Activated CD8-positive, alpha-beta T cell treated with anti-CD3 and anti-CD28 coated beads, Interleukin-2, amount 10 ng/mL, durations not matched to agents 7 days and 5 days (primary cell): ENCODE data around the gene PCNT. TPM values are rescaled to one million over a fixed set of nuclear protein-coding genes. Genes with fewer than 3 reads are reported as not detected.

Source experiments
- ATAC-seq: fragments of 150-1000 bp; cut with Tn5 transposase; one replicate; pipeline ENCODE4 v1.10.0; 2021; ENCODE audit warnings: moderate library complexity
- CTCF ChIA-PET: fragments of 350-600 bp; sonication (Branson Sonifier 250); formaldehyde crosslinking; loops from one replicate; lab custom pipeline; 2021; ENCODE audit warnings: antibody characterized with exemption; lab: Charles Lee
- POLR2A ChIA-PET: fragments of 350-600 bp; sonication (Branson Sonifier 250); formaldehyde crosslinking; loops from one replicate; lab custom pipeline; 2021; ENCODE audit warnings: antibody characterized with exemption; lab: Charles Lee
- DNase-seq: peaks from one replicate; pipeline ENCODE4 v3.0.0-alpha.2; 2020
- H3K27ac Mint-ChIP-seq: one replicate; pipeline ENCODE4 v1.8.0; 2021; ENCODE audit warnings: mild to moderate bottlenecking, mixed read lengths
- H3K27me3 Mint-ChIP-seq: one replicate; pipeline ENCODE4 v1.8.0; 2021; ENCODE audit warnings: low read depth, mixed read lengths
- H3K36me3 Mint-ChIP-seq: one replicate; pipeline ENCODE4 v1.8.0; 2021; ENCODE audit warnings: low read depth, mixed read lengths
- H3K4me1 Mint-ChIP-seq: one replicate; pipeline ENCODE4 v1.8.0; 2021; ENCODE audit warnings: low read depth, mixed read lengths
- H3K4me3 Mint-ChIP-seq: one replicate; pipeline ENCODE4 v1.8.0; 2021; ENCODE audit warnings: mild to moderate bottlenecking, mixed read lengths
- H3K9me3 Mint-ChIP-seq: one replicate; pipeline ENCODE4 v1.8.0; 2022; ENCODE audit warnings: mixed read lengths; ENCODE audit not compliant: insufficient read depth
- total RNA-seq, 2 experiments: library from RNA; stranded (reverse); gene quantifications; one replicate each; pipeline ENCODE4 v1.2.3, GENCODE V29; 2021

PCNT gene
- total RNA-seq, result 10 to 100 TPM; 89.0 to 98.8 TPM

- H3K27me3 Mint-ChIP-seq, result no peaks in the 10 kb centered on the region
- peaks cover 46% of the 10 kb centered on the region for H3K4me1 Mint-ChIP-seq
- H3K36me3 Mint-ChIP-seq, result peaks cover 59% of the 10 kb centered on the region
- peak within 1 kb of the TSS; percentile 99 for H3K27ac Mint-ChIP-seq
- ChIA-PET POLR2A (interaction anchor here (0.8 to 1.4 kb wide), 6 partner anchors 27 to 132 kb away, joined by 3 to 8 read pairs (median 5); partner anchors contain the start of genes MCM3AP and YBEY), CTCF (no interaction called here)
- peak; percentile 98 for DNase-seq
- peak within 1 kb of the TSS; percentile 96 for H3K4me3 Mint-ChIP-seq
- ATAC-seq, result peak; percentile 87
- H3K9me3 Mint-ChIP-seq, result no peaks in the 10 kb centered on the region
Measured at GRCh38 chr21:46323710-46324389, at the start of gene PCNT, which contains the start of gene C21orf58. TSS of gene PCNT (plus strand) at chr21:46324156. CDS start at chr21:46324229, 73 bp downstream. TSS of gene C21orf58 (minus strand) at chr21:46323870. CDS start at chr21:46322738, 1,132 bp downstream.

- ATAC-seq (no peak), DNase-seq (no peak)
- no peak overlapping the region for H3K4me3 Mint-ChIP-seq
- no peaks in the 10 kb centered on the region for H3K4me1 Mint-ChIP-seq
- no peaks in the 10 kb centered on the region for H3K9me3 Mint-ChIP-seq
- H3K27ac Mint-ChIP-seq, result no peak overlapping the region
- H3K27me3 Mint-ChIP-seq, result no peaks in the 10 kb centered on the region
- H3K36me3 Mint-ChIP-seq, result peaks cover 66% of the 10 kb centered on the region
- CTCF ChIA-PET, result interaction anchor here (0.9 kb wide), 2 partner anchors 10 to 131 kb away, joined by 3 to 4 read pairs; partner anchors contain the start of gene MCM3AP
- POLR2A ChIA-PET, result interaction anchor here (1.1 kb wide), 1 partner anchor 25 kb away, joined by 3 read pairs; no protein-coding TSS in a partner anchor
Measured at GRCh38 chr21:46274797-46275390, 49.1 kb upstream of the PCNT start.

GRCh38 chr21:46284077-46284644, 39.8 kb upstream of the PCNT start:
- H3K27ac Mint-ChIP-seq, result peak overlapping the region; percentile 62
- ChIA-PET POLR2A (interaction anchor here (0.7 to 2.5 kb wide), 4 partner anchors 13 to 54 kb away, joined by 3 to 8 read pairs (median 3); partner anchors contain the start of gene C21orf58), CTCF (interaction anchor here (0.9 to 3.1 kb wide), 5 partner anchors 9 to 342 kb away, joined by 3 to 21 read pairs (median 4); no protein-coding TSS in a partner anchor)
- no peaks in the 10 kb centered on the region for H3K9me3 Mint-ChIP-seq
- DNase-seq (no peak), ATAC-seq (no peak)
- H3K27me3 Mint-ChIP-seq, result no peaks in the 10 kb centered on the region
- H3K36me3 Mint-ChIP-seq, result peaks cover 56% of the 10 kb centered on the region
- H3K4me3 Mint-ChIP-seq, result peak overlapping the region; percentile 95
- peaks cover 54% of the 10 kb centered on the region for H3K4me1 Mint-ChIP-seq

- ChIA-PET POLR2A (interaction anchor here (0.7 to 2.5 kb wide), 6 partner anchors 13 to 311 kb away, joined by 3 to 8 read pairs (median 4); partner anchors contain the start of gene C21orf58), CTCF (interaction anchor here (0.8 to 3.1 kb wide), 8 partner anchors 10 to 342 kb away, joined by 3 to 21 read pairs (median 4); a partner anchor contains a TSS)
- no peaks in the 10 kb centered on the region for H3K9me3 Mint-ChIP-seq
- no peak for DNase-seq
- H3K4me1 Mint-ChIP-seq, result peaks cover 56% of the 10 kb centered on the region
- H3K36me3 Mint-ChIP-seq, result peaks cover 53% of the 10 kb centered on the region
- peak overlapping the region; percentile 95 for H3K4me3 Mint-ChIP-seq
- no peak for ATAC-seq
- no peak overlapping the region for H3K27ac Mint-ChIP-seq
- H3K27me3 Mint-ChIP-seq, result no peaks in the 10 kb centered on the region
Measured at GRCh38 chr21:46284733-46285132, 39.2 kb upstream of the PCNT start.

- Mint-ChIP-seq H3K9me3 (no peaks in the 10 kb centered on the region), H3K36me3 (peaks cover 49% of the 10 kb centered on the region), H3K27ac (peak within 1 kb of the TSS; percentile 96), H3K4me1 (peaks cover 58% of the 10 kb centered on the region), H3K4me3 (peak within 1 kb of the TSS; percentile 95), H3K27me3 (no peaks in the 10 kb centered on the region)
- no peak for DNase-seq
- ChIA-PET CTCF (interaction anchor here (0.8 to 3.1 kb wide), 8 partner anchors 10 to 341 kb away, joined by 3 to 21 read pairs (median 4); a partner anchor contains a TSS), POLR2A (interaction anchor here (0.7 to 2.5 kb wide), 8 partner anchors 11 to 312 kb away, joined by 3 to 8 read pairs (median 4); partner anchors contain the start of gene C21orf58)
- no peak for ATAC-seq
Measured at GRCh38 chr21:46285206-46285661, 38.7 kb upstream of the PCNT start, which contains the start of gene MCM3AP. TSS of gene MCM3AP (minus strand) at chr21:46285611. CDS start at chr21:46285286, 325 bp downstream.

GRCh38 chr21:46285761-46286647, 38.0 kb upstream of the PCNT start, which contains the start of gene YBEY:
TSS of gene YBEY (plus strand) at chr21:46286342. CDS start at chr21:46286914, 572 bp downstream.
- ATAC-seq (peak; percentile 88), DNase-seq (peak; percentile 92)
- Mint-ChIP-seq H3K4me1 (peaks cover 58% of the 10 kb centered on the region), H3K4me3 (peak within 1 kb of the TSS; percentile 95), H3K9me3 (no peaks in the 10 kb centered on the region), H3K27ac (peak within 1 kb of the TSS; percentile 96), H3K36me3 (peaks cover 47% of the 10 kb centered on the region), H3K27me3 (no peaks in the 10 kb centered on the region)
- ChIA-PET POLR2A (interaction anchor here (1.0 to 2.5 kb wide), 5 partner anchors 10 to 313 kb away, joined by 4 to 8 read pairs (median 4); partner anchors contain the start of gene C21orf58), CTCF (interaction anchor here (1.3 to 3.1 kb wide), 4 partner anchors 11 to 341 kb away, joined by 3 to 21 read pairs (median 4); a partner anchor contains a TSS)

GRCh38 chr21:46286648-46287002, 37.3 kb upstream of the PCNT start:
- peak overlapping the region; percentile 96 for H3K27ac Mint-ChIP-seq
- DNase-seq (no peak), ATAC-seq (peak; percentile 1)
- CTCF ChIA-PET, result no interaction called here
- no peaks in the 10 kb centered on the region for H3K27me3 Mint-ChIP-seq
- peaks cover 50% of the 10 kb centered on the region for H3K36me3 Mint-ChIP-seq
- peaks cover 60% of the 10 kb centered on the region for H3K4me1 Mint-ChIP-seq
- H3K4me3 Mint-ChIP-seq, result peak overlapping the region; percentile 95
- H3K9me3 Mint-ChIP-seq, result no peaks in the 10 kb centered on the region
- POLR2A ChIA-PET, result interaction anchor here (1.5 to 2.5 kb wide), 2 partner anchors 9 to 36 kb away, joined by 4 to 8 read pairs; partner anchors contain the start of gene C21orf58

GRCh38 chr21:46287541-46287940, 36.4 kb upstream of the PCNT start:
- no peak for DNase-seq

GRCh38 chr21:46289655-46290179, 34.2 kb upstream of the PCNT start:
- Mint-ChIP-seq H3K4me1 (peaks cover 42% of the 10 kb centered on the region), H3K4me3 (no peak overlapping the region), H3K36me3 (peaks cover 36% of the 10 kb centered on the region), H3K27ac (no peak overlapping the region), H3K27me3 (no peaks in the 10 kb centered on the region), H3K9me3 (no peaks in the 10 kb centered on the region)
- DNase-seq, result no peak
- POLR2A ChIA-PET, result no interaction called here
- no peak for ATAC-seq
- CTCF ChIA-PET, result no interaction called here

More at GRCh38 chr21:46287541-46287940, 36.4 kb upstream of the PCNT start:
- no peaks in the 10 kb centered on the region for H3K27me3 Mint-ChIP-seq
- H3K9me3 Mint-ChIP-seq, result no peaks in the 10 kb centered on the region
- ChIA-PET POLR2A (no interaction called here), CTCF (no interaction called here)
- ATAC-seq, result no peak
- H3K4me3 Mint-ChIP-seq, result no peak overlapping the region
- H3K36me3 Mint-ChIP-seq, result peaks cover 53% of the 10 kb centered on the region
- peaks cover 59% of the 10 kb centered on the region for H3K4me1 Mint-ChIP-seq
- no peak overlapping the region for H3K27ac Mint-ChIP-seq

- no peak for ATAC-seq
Measured at GRCh38 chr21:46291561-46291960, 32.4 kb upstream of the PCNT start.

More at GRCh38 chr21:46291561-46291960, 32.4 kb upstream of the PCNT start:
- Mint-ChIP-seq H3K4me3 (no peak overlapping the region), H3K36me3 (peaks cover 32% of the 10 kb centered on the region), H3K4me1 (peaks cover 50% of the 10 kb centered on the region), H3K27ac (peak overlapping the region; percentile 49), H3K27me3 (no peaks in the 10 kb centered on the region), H3K9me3 (no peaks in the 10 kb centered on the region)
- no peak for DNase-seq
- ChIA-PET CTCF (no interaction called here), POLR2A (no interaction called here)
